ENCODE data around the gene EGLN2.
"Not testable (repeated sequence)": the region's sequence is repeated elsewhere in the genome, so short reads cannot be mapped to it uniquely, and the experiment has no call there.

The EGLN2 gene

GRCh38 chr19:40836754-40837429, 37.9 kb downstream of the EGLN2 start:
- no peak for TF ChIP-seq CTCF (IDR thresholded peaks at IDR 0.05; ENCODE audit: insufficient read depth, low read length, missing control alignments)
- ChIA-PET POLR2A (no interaction called here), CTCF (no interaction called here)
- no peak for DNase-seq (ENCODE audit: low read depth, low spot score)
- H3K4me3 ChIP-seq (ENCODE audit: low read depth, low read length): no peak overlapping the region

GRCh38 chr19:40838477-40838876, 39.5 kb downstream of the EGLN2 start:
- DNase-seq (ENCODE audit: low read depth, low spot score); CTCF ChIA-PET; H3K4me3 ChIP-seq (ENCODE audit: low read depth, low read length); POLR2A ChIA-PET: not testable (repeated sequence)

GRCh38 chr19:40842012-40842411, 43.0 kb downstream of the EGLN2 start:
- CTCF ChIA-PET: interaction anchor here (1.2 kb wide), 1 partner anchor 21 kb away, joined by 3 read pairs; no protein-coding TSS in a partner anchor
- POLR2A ChIA-PET: not testable (repeated sequence)

GRCh38 chr19:40842997-40843652, 44.1 kb downstream of the EGLN2 start:
- H3K4me3 ChIP-seq (ENCODE audit: low read depth, low read length); POLR2A ChIA-PET; DNase-seq (ENCODE audit: low read depth, low spot score): not testable (repeated sequence)
- CTCF ChIA-PET: interaction anchor here (1.2 kb wide), 1 partner anchor 23 kb away, joined by 3 read pairs; no protein-coding TSS in a partner anchor

More at GRCh38 chr19:40842012-40842411, 43.0 kb downstream of the EGLN2 start:
- not testable (repeated sequence) for DNase-seq (ENCODE audit: low read depth, low spot score); H3K4me3 ChIP-seq (ENCODE audit: low read depth, low read length)

- POLR2A ChIA-PET; CTCF ChIA-PET; DNase-seq (ENCODE audit: low read depth, low spot score); H3K4me3 ChIP-seq (ENCODE audit: low read depth, low read length): not testable (repeated sequence)
Observed at GRCh38 chr19:40843653-40844052, 44.7 kb downstream of the EGLN2 start.

GRCh38 chr19:40846722-40847121, 47.7 kb downstream of the EGLN2 start:
- POLR2A ChIA-PET, CTCF ChIA-PET: not testable (repeated sequence)

GRCh38 chr19:40850277-40850676, 51.3 kb downstream of the EGLN2 start, which contains the start of gene CYP2A6:
TSS of gene CYP2A6 (minus strand) at chr19:40850447. CDS start at chr19:40850426, 21 bp downstream.
- DNase-seq (ENCODE audit: low read depth, low spot score); POLR2A ChIA-PET; CTCF ChIA-PET; H3K4me3 ChIP-seq (ENCODE audit: low read depth, low read length): not testable (repeated sequence)

More at GRCh38 chr19:40846722-40847121, 47.7 kb downstream of the EGLN2 start:
- not testable (repeated sequence) for DNase-seq (ENCODE audit: low read depth, low spot score); H3K4me3 ChIP-seq (ENCODE audit: low read depth, low read length)

- POLR2A ChIA-PET; CTCF ChIA-PET; DNase-seq (ENCODE audit: low read depth, low spot score): not testable (repeated sequence)
Observed at GRCh38 chr19:40852467-40853152, 53.6 kb downstream of the EGLN2 start.

More at GRCh38 chr19:40852467-40853152, 53.6 kb downstream of the EGLN2 start:
- not testable (repeated sequence) for H3K4me3 ChIP-seq (ENCODE audit: low read depth, low read length)
